HepG2 (cell line): Measurements from ENCODE around the gene PFKFB2. TPM values are rescaled to one million over a fixed set of nuclear protein-coding genes. Genes with fewer than 3 reads are reported as not detected.

Source experiments
- ATAC-seq: fragments of 200-7000 bp; cut with Tn5 transposase; 3 replicates; pipeline ENCODE4 v1.9.1; 2020; ENCODE audit warnings: mild to moderate bottlenecking, moderate library complexity
- BruUV-seq: library from RNA; stranded (reverse); fragments of 400-500 nt; replicated peaks from 2 replicates; lab custom pipeline; 2021; lab: Mats Ljungman, UMichigan
- CTCF ChIA-PET: fragments of 300-600 bp; formaldehyde crosslinking; extraction: SDS; loops from one replicate; lab custom pipeline; 2021; ENCODE audit warnings: low total read pairs, inconsistent platforms, low intra/inter-chr PET ratio; lab: Yijun Ruan, JAX
- POLR2A ChIA-PET: fragments of 350-600 bp; sonication (Branson Sonifier 250); formaldehyde crosslinking; loops from one replicate; lab custom pipeline; 2020; ENCODE audit warnings: antibody characterized with exemption, inconsistent platforms; lab: Yijun Ruan, JAX
- DNase-seq: peaks from one replicate; pipeline ENCODE4 v3.0.0-alpha.2; 2015; ENCODE audit warnings: low spot score
- FAIRE-seq: peaks from 3 replicates; lab custom pipeline; 2011; peaks lifted over from hg19 to GRCh38; lab: Jason Lieb, UNC
- H2AFZ ChIP-seq: one replicate; pipeline ENCODE4 v1.6.1; 2011; ENCODE audit warnings: low read length, inconsistent platforms
- H3K27ac ChIP-seq: fragments of 300-600 bp; 3 replicates; pipeline ENCODE4 v1.8.0; 2011; ENCODE audit warnings: mixed run types, mild to moderate bottlenecking, mixed read lengths, low read length, inconsistent platforms; ENCODE audit not compliant: insufficient read depth; ENCODE audit errors: extremely low read length
- H3K27me3 ChIP-seq, 2 experiments: fragments of 200-600 bp in 1 of 2; 2 replicates in 1 of 2; 3 replicates in 1 of 2; pipeline versions ENCODE4 v1.6.0 to v1.8.0; 2011; ENCODE audit warnings: low read length in 2 of 2, mild to moderate bottlenecking in 2 of 2, moderate library complexity in 2 of 2, inconsistent platforms in 1 of 2; ENCODE audit not compliant: insufficient read depth in 2 of 2, control insufficient read depth in 1 of 2
- H3K36me3 ChIP-seq, 2 experiments: fragments of 200-600 bp in 1 of 2; replicated peaks in 1 of 2; 2 replicates in 1 of 2; 3 replicates in 1 of 2; pipeline versions ENCODE4 v1.5.1 to v1.8.0; 2011; ENCODE audit warnings: low read length in 2 of 2, inconsistent platforms in 1 of 2; ENCODE audit not compliant: insufficient read depth in 2 of 2, control insufficient read depth in 1 of 2
- H3K4me1 ChIP-seq: 2 replicates; pipeline ENCODE4 v1.5.1; 2012; ENCODE audit warnings: low read length, inconsistent platforms; ENCODE audit not compliant: insufficient read depth
- H3K4me2 ChIP-seq: 2 replicates; pipeline ENCODE4 v1.6.0; 2011; ENCODE audit warnings: low read depth, low read length, inconsistent platforms
- H3K4me3 ChIP-seq, 3 experiments: fragments of 200-600 bp in 1 of 3; sonication (generic), shearing (Covaris generic) in 1 of 3; replicated peaks in 1 of 3; 2 replicates each; pipeline ENCODE4 v1.5.1; 2011 to 2016; ENCODE audit warnings: low read length in 3 of 3, inconsistent platforms in 2 of 3, low read depth in 2 of 3, mild to moderate bottlenecking in 2 of 3, control low read depth in 1 of 3, mixed read lengths in 1 of 3; ENCODE audit not compliant: insufficient read depth in 1 of 3
- H3K79me2 ChIP-seq: one replicate; pipeline ENCODE4 v1.6.1; 2011; ENCODE audit warnings: low read length, inconsistent platforms; ENCODE audit not compliant: insufficient read depth
- H3K9ac ChIP-seq: 2 replicates; pipeline ENCODE4 v1.6.0; 2011; ENCODE audit warnings: mild to moderate bottlenecking, low read depth, low read length, inconsistent platforms; ENCODE audit not compliant: insufficient read depth
- H3K9me3 ChIP-seq: 2 replicates; pipeline ENCODE4 v1.5.1; 2012; ENCODE audit warnings: mild to moderate bottlenecking, low read length
- H4K20me1 ChIP-seq: 2 replicates; pipeline ENCODE4 v1.6.0; 2011; ENCODE audit warnings: inconsistent platforms, mild to moderate bottlenecking, low read length, moderate library complexity; ENCODE audit not compliant: insufficient read depth
- CENPX ChIP-seq: sonication (generic); formaldehyde crosslinking; IDR thresholded peaks from 2 replicates; pipeline ENCODE4 v1.9.0; 2021; ENCODE audit warnings: mild to moderate bottlenecking, missing genetic modification reagents, moderate library complexity
- KMT2B ChIP-seq: IDR thresholded peaks from 2 replicates; pipeline ENCODE4 v1.6.1; 2016; ENCODE audit warnings: missing genetic modification reagents, missing compliant biosample characterization
- RAD21 ChIP-seq: fragments of 450-650 bp; formaldehyde crosslinking; IDR thresholded peaks from 2 replicates; pipeline ENCODE4 v1.5.0; 2020; ENCODE audit warnings: mild to moderate bottlenecking
- ZBTB39 ChIP-seq: sonication (generic); formaldehyde crosslinking; IDR thresholded peaks from 2 replicates; pipeline ENCODE4 v1.5.0; 2020; ENCODE audit warnings: missing genetic modification reagents
- ZNF205 ChIP-seq: IDR thresholded peaks from 2 replicates; pipeline ENCODE4 v1.6.1; 2018; ENCODE audit warnings: missing biosample characterization, missing genetic modification reagents
- ZNF33B ChIP-seq: sonication (generic); formaldehyde crosslinking; IDR thresholded peaks from 2 replicates; pipeline ENCODE4 v1.5.1; 2020; ENCODE audit warnings: mild to moderate bottlenecking, missing genetic modification reagents
- ZNF674 ChIP-seq: sonication (generic); formaldehyde crosslinking; IDR thresholded peaks from 2 replicates; pipeline ENCODE4 v1.5.0; 2020; ENCODE audit warnings: low read depth, mild to moderate bottlenecking, missing genetic modification reagents
- ZNF883 ChIP-seq: sonication (generic); formaldehyde crosslinking; IDR thresholded peaks from 2 replicates; pipeline ENCODE4 v1.5.1; 2020; ENCODE audit warnings: mild to moderate bottlenecking, missing genetic modification reagents; ENCODE audit errors: not compliant biosample characterization
- WGBS: methylation state at CpG from one replicate; pipeline ENCODE4 v1.1.6; 2017; ENCODE audit warnings: low lambda C conversion rate; 5-methylcytosine and 5-hydroxymethylcytosine counted together
- in situ Hi-C: cut with HindIII; loops from 2 replicates; pipeline ENCODE4 v1.10.0; 2017; ENCODE audit warnings: low pct_unique_long_range_greater_than_20kb; ENCODE audit not compliant: extremely low pct_ligation_motif_present
- intact Hi-C: fragments of 100-400 bp; cut with micrococcal nuclease; formaldehyde crosslinking; loops from one replicate; pipeline ENCODE4 v1.10.0; 2022; ENCODE audit not compliant: unreplicated experiment
- polyA plus RNA-seq, 8 experiments: library from polyadenylated mRNA; depleted of rRNA in 3 of 8; stranded (reverse) in 7 of 8; unstranded in 1 of 8; fragments of >200 nt; fragmentation: Illumina TruSeq in 4 of 8; extraction: Trizol in 4 of 8; gene quantifications; 2 replicates each; pipeline versions ENCODE4 v1.2.1 to v1.2.3, GENCODE V29; 2011 to 2016; ENCODE audit warnings: low read depth in 4 of 8, missing spikeins in 1 of 8, mixed read lengths in 1 of 8; ENCODE audit not compliant: insufficient read depth in 1 of 8
- total RNA-seq, 5 experiments: library from RNA; depleted of rRNA; stranded (reverse); fragments of >200 nt; fragmentation: Illumina TruSeq; extraction: Trizol; gene quantifications; 2 replicates each; pipeline ENCODE4 v1.2.3, GENCODE V29; 2016; ENCODE audit warnings: low read depth in 1 of 5

Gene PFKFB2
- total and polyA plus RNA-seq, 2 of the 13 experiments (the other 11 are each of a cell fraction or from before 2014, with no cell fraction given), result 4.6 to 10.6 TPM

DNA sequence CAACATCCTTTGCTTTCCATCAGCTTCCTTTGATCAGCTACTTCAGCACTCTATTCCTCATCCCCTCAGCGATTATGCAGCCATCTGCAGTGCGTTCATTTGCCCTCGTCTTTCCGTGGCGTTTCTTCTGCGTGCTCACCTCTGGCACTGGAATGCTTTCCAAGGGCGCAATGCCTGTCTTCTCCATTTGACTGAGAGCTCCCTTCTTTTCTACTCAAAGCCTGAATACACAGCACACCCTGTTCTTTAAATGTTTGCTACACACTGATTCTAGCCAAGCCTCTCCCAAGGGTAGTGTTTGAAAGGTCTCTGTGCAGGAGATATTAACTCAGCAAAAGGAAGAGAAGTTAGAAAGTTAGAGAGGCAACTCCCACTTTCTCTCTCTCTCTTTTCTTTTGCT lies 43.1 kb upstream of the PFKFB2 start:
- DNase-seq (no peak), ATAC-seq (no peak), FAIRE-seq (no peak)
- H3K27me3 ChIP-seq, result no peaks in the 10 kb centered on the region
- TF ChIP-seq RAD21 (CRISPR knock-in tag) (no peak), ZNF205 (CRISPR knock-in tag) (0 out of 2 replicates have a peak, but pooled peaks have one; percentile 6)
- intact Hi-C loops (loop anchor here (1.0 kb wide), 1 partner anchor 11 kb away; no protein-coding TSS in a partner anchor), in situ Hi-C loops (no loop called here)
- H3K9me3 ChIP-seq, result no peaks in the 10 kb centered on the region
- H3K9ac ChIP-seq, result peak overlapping the region; percentile 34; the same call in 1 of the 2 replicates
- no peaks in the 10 kb centered on the region for H4K20me1 ChIP-seq
- H3K4me1 ChIP-seq, result peaks cover 61% of the 10 kb centered on the region
- ChIA-PET CTCF (no interaction called here), POLR2A (interaction anchor here (1.1 to 1.9 kb wide), 5 partner anchors 9 to 43 kb away, joined by 3 to 11 read pairs (median 7); partner anchors contain the start of genes C1orf116 and PFKFB2)
- H3K4me2 ChIP-seq, result peak overlapping the region; percentile 54
- no peaks in the 10 kb centered on the region for H3K79me2 ChIP-seq
- peak overlapping the region; percentile 71 for H3K27ac ChIP-seq
- BruUV-seq, result no TSS peak
- 96% methylated on average over 7 of the region's 7 CpGs for WGBS
- no peaks in the 10 kb centered on the region for H3K36me3 ChIP-seq
- no peak overlapping the region for H2AFZ ChIP-seq
- H3K4me3 ChIP-seq, result no peak overlapping the region

- Histone ChIP-seq H3K79me2 (no peaks in the 10 kb centered on the region), H2AFZ (no peak overlapping the region), H4K20me1 (no peaks in the 10 kb centered on the region), H3K4me2 (no peak overlapping the region), H3K4me3 (no peak overlapping the region), H3K36me3 (no peaks in the 10 kb centered on the region), H3K4me1 (peaks cover 53% of the 10 kb centered on the region), H3K9ac (no peak overlapping the region), H3K9me3 (no peaks in the 10 kb centered on the region), H3K27me3 (no peaks in the 10 kb centered on the region), H3K27ac (no peak overlapping the region)
- POLR2A ChIA-PET, result interaction anchor here (1.5 kb wide), 1 partner anchor 9 kb away, joined by 3 read pairs; no protein-coding TSS in a partner anchor
- FAIRE-seq, result no peak
- no TSS peak for BruUV-seq
- intact Hi-C loops, result no loop called here
- 96% methylated on average over 2 of the region's 2 CpGs for WGBS
- no peak for DNase-seq
- CTCF ChIA-PET, result no interaction called here
- in situ Hi-C loops, result no loop called here
- TF ChIP-seq ZBTB39 (no peak), KMT2B (CRISPR knock-in tag) (no peak), ZNF33B (no peak), ZNF674 (CRISPR knock-in tag) (no peak), CENPX (CRISPR knock-in tag) (no peak), ZNF883 (no peak)
- ATAC-seq, result no peak
Observed at GRCh38 chr1:207010726-207011125, 42.3 kb upstream of the PFKFB2 start.
